H1 (cell line): Measurements from ENCODE around the gene FIG4. TPM values are rescaled to one million over a fixed set of nuclear protein-coding genes. Genes with fewer than 3 reads are reported as not detected.

ENCODE experiments used
- CTCF ChIA-PET: fragments of 300-600 bp; sonication (Branson Sonifier 250); formaldehyde crosslinking; loops from one replicate; lab custom pipeline; 2021; ENCODE audit not compliant: partially characterized antibody; lab: Charles Lee
- POLR2A ChIA-PET: fragments of 300-600 bp; sonication (Branson Sonifier 250); formaldehyde crosslinking; loops from one replicate; lab custom pipeline; 2021; ENCODE audit warnings: inconsistent platforms; ENCODE audit not compliant: partially characterized antibody; lab: Charles Lee
- DNase-seq, 2 experiments: peaks; one replicate each; pipeline versions ENCODE4 v3.0.0 to v3.0.0-alpha.2; 2010 to 2022; ENCODE audit warnings: low spot score in 2 of 2, low read depth in 1 of 2, mixed read lengths in 1 of 2
- FAIRE-seq: peaks from 2 replicates; lab custom pipeline; 2011; peaks lifted over from hg19 to GRCh38; lab: Jason Lieb, UNC
- H2AFZ ChIP-seq: 2 replicates; pipeline ENCODE4 v1.8.1; 2012; ENCODE audit warnings: low read length, inconsistent platforms
- H2AK5ac ChIP-seq: 2 replicates; pipeline ENCODE4 v1.6.1; 2013; ENCODE audit warnings: low read depth, low read length
- H2BK120ac ChIP-seq: replicated peaks from 2 replicates; pipeline ENCODE3; 2013; ENCODE audit warnings: low read depth, low read length, inconsistent platforms
- H2BK12ac ChIP-seq: 2 replicates; pipeline ENCODE4 v1.6.1; 2013; ENCODE audit warnings: low read depth, low read length
- H2BK15ac ChIP-seq: 2 replicates; pipeline ENCODE4 v1.6.1; 2013; ENCODE audit warnings: low read length
- H2BK20ac ChIP-seq: 2 replicates; pipeline ENCODE4 v1.6.1; 2013; ENCODE audit warnings: low read length
- H2BK5ac ChIP-seq: 2 replicates; pipeline ENCODE4 v1.6.1; 2013; ENCODE audit warnings: low read depth, low read length
- H3K14ac ChIP-seq: 2 replicates; pipeline ENCODE4 v1.6.1; 2013; ENCODE audit warnings: inconsistent platforms; ENCODE audit not compliant: insufficient read length
- H3K18ac ChIP-seq: 2 replicates; pipeline ENCODE4 v1.6.1; 2013; ENCODE audit warnings: low read length; ENCODE audit errors: extremely low read depth
- H3K23ac ChIP-seq: 2 replicates; pipeline ENCODE4 v1.6.1; 2013; ENCODE audit warnings: inconsistent platforms; ENCODE audit not compliant: insufficient read length
- H3K23me2 ChIP-seq: 2 replicates; pipeline ENCODE4 v1.6.1; 2013; ENCODE audit warnings: low read depth, low read length
- H3K27ac ChIP-seq: 2 replicates; pipeline ENCODE4 v1.6.1; 2011; ENCODE audit warnings: low read depth, low read length, inconsistent platforms
- H3K27me3 ChIP-seq, 4 experiments: replicated peaks in 1 of 4; 1 replicate in 1 of 4; 2 replicates in 3 of 4; pipeline versions ENCODE4 v1.6.1 to v1.8.1; 2011 to 2013; ENCODE audit warnings: low read length in 3 of 4, mild to moderate bottlenecking in 3 of 4, inconsistent platforms in 2 of 4, mixed read lengths in 2 of 4, moderate library complexity in 1 of 4; ENCODE audit not compliant: control insufficient read depth in 3 of 4, insufficient read depth in 3 of 4; ENCODE audit errors: extremely low read depth in 1 of 4
- H3K36me3 ChIP-seq, 4 experiments: 2 replicates each; pipeline versions ENCODE4 v1.6.1 to v1.8.1; 2011 to 2013; ENCODE audit warnings: mild to moderate bottlenecking in 4 of 4, low read length in 3 of 4, moderate library complexity in 2 of 4, control low read depth in 1 of 4, inconsistent platforms in 1 of 4; ENCODE audit not compliant: insufficient read depth in 4 of 4, control insufficient read depth in 2 of 4
- H3K4ac ChIP-seq: replicated peaks from 2 replicates; pipeline ENCODE3; 2013; ENCODE audit warnings: low read length, low read depth, mixed read lengths, inconsistent platforms; ENCODE audit not compliant: insufficient read length
- H3K4me1 ChIP-seq, 4 experiments: replicated peaks in 1 of 4; 1 replicate in 1 of 4; 2 replicates in 3 of 4; pipeline versions ENCODE4 v1.6.1 to v1.8.1; 2011 to 2013; ENCODE audit warnings: low read length in 3 of 4, inconsistent platforms in 2 of 4, mixed read lengths in 1 of 4; ENCODE audit not compliant: insufficient read depth in 4 of 4, control insufficient read depth in 3 of 4
- H3K4me2 ChIP-seq, 2 experiments: 2 replicates each; pipeline versions ENCODE4 v1.6.1 to v1.8.1; 2011 to 2013; ENCODE audit warnings: low read depth in 2 of 2, low read length in 2 of 2, control low read depth in 1 of 2, inconsistent platforms in 1 of 2, mild to moderate bottlenecking in 1 of 2; ENCODE audit not compliant: insufficient read depth in 1 of 2
- H3K4me3 ChIP-seq, 4 experiments: fragments of 200-600, 300-600 bp in 1 of 4; sonication (generic), shearing (Covaris generic), sonication (Bioruptor Twin) in 1 of 4; 2 replicates each; pipeline versions ENCODE4 v1.5.1 to v1.8.1; 2011 to 2016; ENCODE audit warnings: low read length in 4 of 4, low read depth in 3 of 4, control low read depth in 2 of 4, inconsistent platforms in 2 of 4, mild to moderate bottlenecking in 2 of 4, mixed read lengths in 1 of 4, moderate library complexity in 1 of 4; ENCODE audit not compliant: insufficient read depth in 2 of 4; ENCODE audit errors: extremely low read depth in 1 of 4
- H3K56ac ChIP-seq: replicated peaks from 2 replicates; pipeline ENCODE3; 2013; ENCODE audit warnings: low read depth, mild to moderate bottlenecking, mixed read lengths, low read length, inconsistent platforms; ENCODE audit not compliant: insufficient read length
- H3K79me1 ChIP-seq: 2 replicates; pipeline ENCODE4 v1.6.1; 2013; ENCODE audit warnings: low read depth, low read length, control low read depth
- H3K79me2 ChIP-seq, 2 experiments: 2 replicates each; pipeline versions ENCODE4 v1.6.1 to v1.8.1; 2012 to 2013; ENCODE audit warnings: low read length in 2 of 2, mild to moderate bottlenecking in 2 of 2, inconsistent platforms in 1 of 2; ENCODE audit not compliant: insufficient read depth in 2 of 2, control insufficient read depth in 1 of 2
- H3K9ac ChIP-seq, 4 experiments: replicated peaks in 1 of 4; 1 replicate in 1 of 4; 2 replicates in 3 of 4; pipeline versions ENCODE4 v1.6.1 to v1.8.1; 2011 to 2013; ENCODE audit warnings: low read depth in 3 of 4, low read length in 3 of 4, control low read depth in 2 of 4, mild to moderate bottlenecking in 2 of 4, moderate library complexity in 2 of 4, inconsistent platforms in 1 of 4; ENCODE audit errors: extremely low read depth in 1 of 4
- H3K9me3 ChIP-seq, 2 experiments: 2 replicates each; pipeline versions ENCODE4 v1.6.1 to v1.8.1; 2012 to 2013; ENCODE audit warnings: mild to moderate bottlenecking in 2 of 2, moderate library complexity in 2 of 2, control low read depth in 1 of 2, inconsistent platforms in 1 of 2, low read depth in 1 of 2, low read length in 1 of 2, mixed read lengths in 1 of 2; ENCODE audit not compliant: insufficient read depth in 2 of 2
- H4K20me1 ChIP-seq, 2 experiments: replicated peaks in 1 of 2; 2 replicates each; pipeline versions ENCODE3 to v1.8.1; 2011 to 2013; ENCODE audit warnings: inconsistent platforms in 2 of 2, low read length in 2 of 2, mild to moderate bottlenecking in 1 of 2; ENCODE audit not compliant: insufficient read depth in 2 of 2, control insufficient read depth in 1 of 2
- H4K5ac ChIP-seq: 2 replicates; pipeline ENCODE4 v1.6.1; 2013; ENCODE audit warnings: low read length, low read depth, mixed read lengths, inconsistent platforms; ENCODE audit not compliant: insufficient read length
- H4K8ac ChIP-seq: 2 replicates; pipeline ENCODE4 v1.8.0; 2013; ENCODE audit warnings: mild to moderate bottlenecking, moderate library complexity, low read length, inconsistent platforms; ENCODE audit not compliant: insufficient read depth; ENCODE audit errors: extremely low read depth
- H4K91ac ChIP-seq: replicated peaks from 2 replicates; pipeline ENCODE3; 2013; ENCODE audit warnings: low read length, mixed read lengths, inconsistent platforms; ENCODE audit not compliant: insufficient read length
- CBX8 ChIP-seq: fragments of 300-800, 300-1000 bp; sonication (generic); IDR thresholded peaks from 2 replicates; pipeline ENCODE4 v1.7.1; 2016; ENCODE audit warnings: low read depth, low read length, borderline replicate concordance
- TAF7 ChIP-seq: optimal IDR thresholded peaks from 2 replicates; pipeline ENCODE3; 2011; ENCODE audit warnings: low read depth, mild to moderate bottlenecking, inconsistent platforms, low read length, moderate library complexity, borderline replicate concordance
- WGBS, 2 experiments: shearing (Covaris generic) in 1 of 2; methylation state at CpG; one replicate each; pipeline versions ENCODE4 v1.1.6 to v1.1.7; 2013 to 2015; ENCODE audit warnings: low lambda C conversion rate in 2 of 2, mixed read lengths in 2 of 2, inconsistent platforms in 1 of 2, low coverage in 1 of 2, missing lambda C conversion rate in 1 of 2; ENCODE audit not compliant: insufficient replicate concordance in 2 of 2, insufficient coverage in 1 of 2, insufficient read length in 1 of 2; ENCODE audit errors: extremely low coverage in 1 of 2, missing lambda C conversion rate in 1 of 2; 5-methylcytosine and 5-hydroxymethylcytosine counted together
- polyA plus RNA-seq, 7 experiments: library from polyadenylated mRNA; depleted of rRNA in 3 of 7; stranded (reverse) in 5 of 7; unstranded in 2 of 7; fragments of >200 nt in 5 of 7; fragments of 200-250 nt in 2 of 7; gene quantifications; 1 replicate in 5 of 7; 2 replicates in 1 of 7; 4 replicates in 1 of 7; pipeline versions ENCODE4 v1.2.1 to v1.2.3, GENCODE V29; 2011 to 2013; ENCODE audit warnings: missing spikeins in 2 of 7, mixed read lengths in 2 of 7
- total RNA-seq: library from RNA; stranded (reverse); fragmentation: NEBNext Ultra II Directional; extraction: Animal tissue kit (Norgen Biotek cat#: 25700); gene quantifications from 2 replicates; pipeline ENCODE4 v1.2.1, GENCODE V29; 2021
- TF ChIP-seq, protein P1 (sequence below): IDR thresholded peaks from 2 replicates; pipeline ENCODE4 v1.6.1; 2011; ENCODE audit warnings: low read length, improper control_type of control experiment

FIG4 gene
- total and polyA plus RNA-seq, 2 of the 8 experiments (the other 6 are each of a cell fraction or from before 2014, with no cell fraction given): 11.8 to 21.9 TPM

- Histone ChIP-seq H2BK15ac (no peak overlapping the region), H2AFZ (no peak overlapping the region), H2AK5ac (no peak overlapping the region), H3K56ac (no peak overlapping the region), H3K4ac (no peak overlapping the region), H3K79me2 (no peaks in the 10 kb centered on the region), H4K8ac (no peak overlapping the region), H2BK5ac (no peak overlapping the region), H2BK12ac (no peak overlapping the region), H3K23ac (no peak overlapping the region), H3K14ac (no peak overlapping the region), H4K20me1 (no peaks in the 10 kb centered on the region), H2BK120ac (no peak overlapping the region), H4K91ac (no peak overlapping the region), H3K27me3 (no peaks in the 10 kb centered on the region; a peak in 1 of 7 replicates), H2BK20ac (no peak overlapping the region), H3K36me3 (peaks cover 0 to 6% (median 0%) of the 10 kb centered on the region in 4 experiments; a peak in 2 of 8 replicates), H3K4me2 (no peak overlapping the region), H3K9me3 (no peaks in the 10 kb centered on the region), H3K9ac (no peak overlapping the region), H3K23me2 (no peaks in the 10 kb centered on the region), H4K5ac (no peak overlapping the region), H3K4me3 (no peak overlapping the region), H3K79me1 (no peaks in the 10 kb centered on the region), H3K4me1 (no peaks in the 10 kb centered on the region), H3K18ac (no peak overlapping the region), H3K27ac (no peak overlapping the region)
- no peak for DNase-seq
- TF ChIP-seq, protein P1, sequence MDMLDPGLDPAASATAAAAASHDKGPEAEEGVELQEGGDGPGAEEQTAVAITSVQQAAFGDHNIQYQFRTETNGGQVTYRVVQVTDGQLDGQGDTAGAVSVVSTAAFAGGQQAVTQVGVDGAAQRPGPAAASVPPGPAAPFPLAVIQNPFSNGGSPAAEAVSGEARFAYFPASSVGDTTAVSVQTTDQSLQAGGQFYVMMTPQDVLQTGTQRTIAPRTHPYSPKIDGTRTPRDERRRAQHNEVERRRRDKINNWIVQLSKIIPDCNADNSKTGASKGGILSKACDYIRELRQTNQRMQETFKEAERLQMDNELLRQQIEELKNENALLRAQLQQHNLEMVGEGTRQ: no peak
- TF ChIP-seq CBX8 (no peak), TAF7 (no peak)
- POLR2A ChIA-PET: no interaction called here
- CTCF ChIA-PET: interaction anchor here (1.4 to 1.6 kb wide), 2 partner anchors 12 to 14 kb away, joined by 4 to 9 read pairs; no protein-coding TSS in a partner anchor
- no peak for FAIRE-seq
- WGBS, 2 experiments: 89% methylated on average over 5 of the region's 5 CpGs; no CpG with 5 or more reads in 1 of the 2 experiments
Measured at GRCh38 chr6:109770779-109771178, 79.7 kb downstream of the FIG4 start.
